Neural progenitor cell (in vitro differentiated cells): ENCODE measurements around the gene CCDC110.

Source experiments
- CTCF ChIP-seq: fragments of 200-600 bp; sonication (generic); IDR thresholded peaks from 2 replicates; pipeline ENCODE4 v1.5.1; 2017; ENCODE audit warnings: antibody characterized with exemption, mild to moderate bottlenecking
- EZH2phosphoT487 ChIP-seq: fragments of 200-600 bp; sonication (generic); IDR thresholded peaks from 2 replicates; pipeline ENCODE4 v1.6.1; 2017; ENCODE audit warnings: antibody characterized with exemption

- TF ChIP-seq EZH2phosphoT487 (no peak), CTCF (no peak)
These were observed 28.5 kb upstream of the CCDC110 start for GRCh38 chr4:185500035-185500434.
